ENCODE data around the gene RBMS3. TPM values are rescaled to one million over a fixed set of nuclear protein-coding genes. Genes with fewer than 3 reads are reported as not detected.
"Not testable (repeated sequence)": the region's sequence is repeated elsewhere in the genome, so short reads cannot be mapped to it uniquely, and the experiment has no call there.

RBMS3 gene
- total RNA-seq, 1 donor from 2014 or later, result 23.7 TPM

- DNase-seq (ENCODE audit: low read depth), result no peak
- Histone ChIP-seq H3K4me3 (ENCODE audit: low read depth, low read length) (no peak overlapping the region), H3K27me3 (ENCODE audit: control insufficient read depth, insufficient read depth, low read length) (no peaks in the 10 kb centered on the region), H3K36me3 (ENCODE audit: control insufficient read depth, insufficient read depth, low read length) (no peaks in the 10 kb centered on the region)
- no peak for TF ChIP-seq CTCF (IDR thresholded peaks at IDR 0.05; ENCODE audit: insufficient read depth, low read length, poor library complexity, severe bottlenecking)
Measured at GRCh38 chr3:29520764-29521163, 239.9 kb downstream of the RBMS3 start.

GRCh38 chr3:29521293-29521692 lies 240.4 kb downstream of the RBMS3 start:
- no peak overlapping the region for H3K4me3 ChIP-seq (ENCODE audit: low read depth, low read length)
- no peak for DNase-seq (ENCODE audit: low read depth)
- no peak for TF ChIP-seq CTCF (IDR thresholded peaks at IDR 0.05; ENCODE audit: insufficient read depth, low read length, poor library complexity, severe bottlenecking)
- H3K36me3 ChIP-seq (ENCODE audit: control insufficient read depth, insufficient read depth, low read length), result no peaks in the 10 kb centered on the region
- H3K27me3 ChIP-seq (ENCODE audit: control insufficient read depth, insufficient read depth, low read length), result no peaks in the 10 kb centered on the region

GRCh38 chr3:29521751-29522150 lies 240.9 kb downstream of the RBMS3 start:
- Histone ChIP-seq H3K4me3 (ENCODE audit: low read depth, low read length) (no peak overlapping the region), H3K36me3 (ENCODE audit: control insufficient read depth, insufficient read depth, low read length) (no peaks in the 10 kb centered on the region), H3K27me3 (ENCODE audit: control insufficient read depth, insufficient read depth, low read length) (no peaks in the 10 kb centered on the region)
- DNase-seq (ENCODE audit: low read depth), result no peak
- no peak for TF ChIP-seq CTCF (IDR thresholded peaks at IDR 0.05; ENCODE audit: insufficient read depth, low read length, poor library complexity, severe bottlenecking)

GRCh38 chr3:29524433-29524832 lies 243.6 kb downstream of the RBMS3 start:
- not testable (repeated sequence) for H3K4me3 ChIP-seq (ENCODE audit: low read depth, low read length); DNase-seq (ENCODE audit: low read depth); H3K36me3 ChIP-seq (ENCODE audit: control insufficient read depth, insufficient read depth, low read length); H3K27me3 ChIP-seq (ENCODE audit: control insufficient read depth, insufficient read depth, low read length)

- H3K4me3 ChIP-seq (ENCODE audit: low read depth, low read length), result no peak overlapping the region
- no peaks in the 10 kb centered on the region for H3K27me3 ChIP-seq (ENCODE audit: control insufficient read depth, insufficient read depth, low read length)
- no peak for DNase-seq (ENCODE audit: low read depth)
- no peak for TF ChIP-seq CTCF (IDR thresholded peaks at IDR 0.05; ENCODE audit: insufficient read depth, low read length, poor library complexity, severe bottlenecking)
- H3K36me3 ChIP-seq (ENCODE audit: control insufficient read depth, insufficient read depth, low read length), result no peaks in the 10 kb centered on the region
Measured at GRCh38 chr3:29525254-29525881, 244.5 kb downstream of the RBMS3 start.

- no peak for DNase-seq (ENCODE audit: low read depth)
- H3K36me3 ChIP-seq (ENCODE audit: control insufficient read depth, insufficient read depth, low read length), result no peaks in the 10 kb centered on the region
- H3K27me3 ChIP-seq (ENCODE audit: control insufficient read depth, insufficient read depth, low read length), result no peaks in the 10 kb centered on the region
- TF ChIP-seq CTCF (IDR thresholded peaks at IDR 0.05; ENCODE audit: insufficient read depth, low read length, poor library complexity, severe bottlenecking), result no peak
- H3K4me3 ChIP-seq (ENCODE audit: low read depth, low read length), result no peak overlapping the region
Measured at GRCh38 chr3:29527246-29527645, 246.4 kb downstream of the RBMS3 start.
